GM21825 (cell line): ENCODE measurements around the gene DVL2.

Experiments used
- ATAC-seq: cut with Tn5 transposase; IDR thresholded peaks from one replicate; pipeline ENCODE4 v1.9.1; 2021; ENCODE audit warnings: mild to moderate bottlenecking, moderate library complexity; ENCODE audit not compliant: unreplicated experiment

DVL2 gene

GRCh38 chr17:7238420-7239090 lies 4.2 kb upstream of the DVL2 start:
- no peak for ATAC-seq

DNA sequence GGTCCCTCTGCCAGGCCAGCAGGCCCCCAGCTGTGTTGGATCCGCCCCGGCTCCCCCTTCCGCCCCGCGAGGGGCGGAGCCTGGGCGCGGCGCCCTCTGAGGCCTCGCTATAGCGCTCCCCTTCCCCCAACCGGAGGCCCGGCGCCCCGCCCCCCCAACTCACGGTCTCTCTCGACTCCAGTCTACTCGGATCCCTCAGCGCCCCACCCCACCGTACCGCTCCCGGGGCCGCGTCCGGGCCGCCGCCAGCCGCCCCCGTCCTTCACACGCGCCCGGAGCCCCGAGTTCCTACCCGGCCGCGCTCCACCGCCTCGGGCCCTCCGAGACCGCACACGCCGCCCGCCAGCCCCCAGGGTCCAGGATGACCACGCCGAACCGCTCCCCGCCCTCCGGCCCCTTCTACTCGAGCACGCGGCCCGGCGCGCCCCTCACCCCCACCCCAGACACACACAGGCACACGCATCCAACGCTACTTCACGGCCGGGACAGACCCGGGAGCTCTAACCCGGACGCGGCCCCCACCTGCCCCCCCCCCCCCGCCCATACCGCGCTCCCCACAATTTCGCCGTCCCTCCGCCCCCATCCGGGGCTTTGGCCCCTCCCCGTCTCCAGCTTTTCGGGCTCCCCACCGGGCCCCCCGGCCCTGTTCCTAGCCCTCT lies 3.6 kb upstream of the DVL2 start:
- ATAC-seq: no peak

DNA sequence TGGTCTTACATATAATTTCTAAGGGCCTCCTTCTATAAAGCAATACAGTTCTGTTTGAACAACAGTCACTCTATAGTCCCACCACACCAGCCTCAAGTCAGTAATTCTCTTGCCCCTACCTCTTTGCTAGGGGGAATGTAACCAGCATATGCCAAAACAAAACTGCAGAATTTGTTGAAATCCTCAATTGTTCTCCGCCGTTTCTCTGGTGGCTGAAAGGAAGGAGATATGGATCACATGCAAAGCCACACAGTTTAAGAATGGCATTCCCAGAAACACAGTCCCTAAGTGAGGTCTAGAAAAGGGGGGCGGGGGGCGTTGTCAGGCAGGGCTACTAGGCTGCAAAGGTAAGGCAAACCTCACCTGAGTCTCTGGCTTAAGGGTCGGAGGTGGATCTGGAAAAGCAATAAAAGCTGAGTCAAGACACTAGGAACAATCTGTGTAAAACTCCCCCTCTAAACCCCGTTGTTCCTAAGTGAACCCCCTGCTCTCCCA lies 3.0 kb upstream of the DVL2 start:
- ATAC-seq: no peak

DNA sequence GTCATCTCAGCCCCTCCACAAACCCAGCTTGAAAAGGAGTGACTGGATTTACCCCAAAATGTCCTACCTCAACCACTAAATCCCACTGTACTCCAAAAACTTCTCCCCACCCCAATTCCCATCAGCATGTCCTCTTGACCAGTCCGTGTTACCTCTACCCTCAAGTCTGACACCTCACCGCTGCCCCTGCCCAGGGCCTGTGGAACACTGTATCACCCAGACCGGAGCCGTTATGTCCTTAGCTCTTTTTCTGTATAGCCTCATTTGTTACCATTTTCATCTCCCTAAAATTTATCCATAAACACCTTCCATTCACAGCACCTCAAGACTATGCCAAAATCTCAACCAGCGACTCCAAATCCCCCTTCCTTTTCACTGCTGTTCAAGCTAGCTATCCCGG lies 2.5 kb upstream of the DVL2 start:
- ATAC-seq: no peak

DNA sequence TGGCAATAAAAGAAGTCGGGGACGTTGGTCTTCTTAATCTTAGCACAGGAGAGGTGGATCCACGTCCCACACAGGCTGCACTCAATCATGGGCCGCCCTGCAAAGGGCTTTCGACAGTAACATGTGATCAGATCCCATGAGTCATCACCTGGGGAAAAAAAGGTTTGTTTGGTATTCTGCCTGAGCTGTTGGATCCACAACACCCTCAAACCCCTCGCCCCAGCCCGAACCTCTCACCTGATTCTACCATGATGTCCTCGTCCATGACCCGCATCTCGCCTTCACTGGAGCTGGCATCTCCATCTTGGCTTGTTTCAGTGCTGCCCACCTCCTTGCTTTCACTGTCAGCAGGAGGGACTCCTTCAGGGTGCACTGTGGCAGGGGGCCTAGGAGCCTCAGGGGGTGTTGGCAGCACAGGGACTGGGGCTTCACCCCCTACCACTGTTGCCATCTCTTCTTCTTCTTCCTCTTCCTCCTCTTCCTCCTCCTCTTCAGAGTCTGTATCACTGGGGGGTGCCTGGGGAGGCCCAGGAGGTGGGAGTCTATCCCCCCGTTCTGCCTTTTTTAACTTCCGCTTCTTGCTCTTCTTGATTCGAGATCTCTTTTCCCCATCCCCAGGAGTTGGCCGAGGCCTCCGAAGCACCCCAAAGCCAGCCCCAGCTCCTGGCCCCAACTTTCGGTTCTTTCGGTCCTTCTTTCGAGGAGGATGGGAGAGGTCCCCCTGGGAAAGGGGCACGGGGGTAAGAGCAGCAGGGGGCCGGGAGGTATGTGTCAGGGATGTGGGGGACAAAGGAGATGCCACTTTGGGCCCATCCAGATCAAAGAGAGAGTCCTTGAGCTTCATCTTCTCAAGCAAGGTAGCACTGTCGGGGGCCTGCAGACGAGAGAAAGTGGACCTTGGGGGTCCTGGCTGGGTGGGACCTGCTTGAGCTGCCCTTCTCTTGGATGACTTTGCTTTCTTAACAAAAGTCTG lies 1.7 kb upstream of the DVL2 start:
- no peak for ATAC-seq

DNA sequence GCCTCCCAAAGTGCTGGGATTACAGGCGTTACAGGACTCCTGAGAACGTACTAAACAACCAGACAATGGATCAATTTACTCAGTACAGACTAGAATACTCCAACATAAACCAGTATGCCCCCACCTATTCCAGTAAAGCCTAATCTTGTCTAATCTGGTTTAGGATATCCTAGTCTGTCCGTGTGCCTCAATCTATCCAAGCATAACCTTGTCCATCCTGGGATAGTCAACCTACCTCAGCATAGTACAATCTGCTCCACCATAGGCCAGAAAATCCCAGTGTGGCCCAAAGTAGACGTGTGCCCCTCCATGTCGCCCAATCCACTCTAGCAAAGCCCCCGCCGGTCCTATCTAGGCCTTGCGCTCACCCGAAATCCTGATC lies 625 bp downstream of the DVL2 start:
- no peak for ATAC-seq

DNA sequence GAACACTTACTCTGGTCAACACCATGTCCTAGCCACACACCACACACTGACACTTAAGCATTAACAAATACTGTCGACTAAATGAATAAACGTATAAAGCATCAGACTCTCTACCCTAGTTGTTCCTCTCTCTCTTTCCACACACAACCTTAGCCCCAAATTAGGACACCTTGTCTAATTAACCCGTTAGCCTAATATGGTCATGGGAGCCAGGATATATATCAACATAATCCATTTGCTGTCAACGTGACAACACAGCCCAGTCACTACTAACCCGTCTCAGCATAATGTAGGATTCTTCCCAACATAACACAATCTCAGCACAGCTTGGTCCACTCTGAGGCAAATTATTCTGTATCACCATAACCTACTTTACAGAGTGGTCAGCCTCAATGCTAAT lies 2.2 kb downstream of the DVL2 start:
- no peak for ATAC-seq

GRCh38 chr17:7229504-7229903 lies 4.8 kb downstream of the DVL2 start:
- no peak for ATAC-seq

GRCh38 chr17:7228920-7229319 lies 5.4 kb downstream of the DVL2 start:
- ATAC-seq: no peak

DNA sequence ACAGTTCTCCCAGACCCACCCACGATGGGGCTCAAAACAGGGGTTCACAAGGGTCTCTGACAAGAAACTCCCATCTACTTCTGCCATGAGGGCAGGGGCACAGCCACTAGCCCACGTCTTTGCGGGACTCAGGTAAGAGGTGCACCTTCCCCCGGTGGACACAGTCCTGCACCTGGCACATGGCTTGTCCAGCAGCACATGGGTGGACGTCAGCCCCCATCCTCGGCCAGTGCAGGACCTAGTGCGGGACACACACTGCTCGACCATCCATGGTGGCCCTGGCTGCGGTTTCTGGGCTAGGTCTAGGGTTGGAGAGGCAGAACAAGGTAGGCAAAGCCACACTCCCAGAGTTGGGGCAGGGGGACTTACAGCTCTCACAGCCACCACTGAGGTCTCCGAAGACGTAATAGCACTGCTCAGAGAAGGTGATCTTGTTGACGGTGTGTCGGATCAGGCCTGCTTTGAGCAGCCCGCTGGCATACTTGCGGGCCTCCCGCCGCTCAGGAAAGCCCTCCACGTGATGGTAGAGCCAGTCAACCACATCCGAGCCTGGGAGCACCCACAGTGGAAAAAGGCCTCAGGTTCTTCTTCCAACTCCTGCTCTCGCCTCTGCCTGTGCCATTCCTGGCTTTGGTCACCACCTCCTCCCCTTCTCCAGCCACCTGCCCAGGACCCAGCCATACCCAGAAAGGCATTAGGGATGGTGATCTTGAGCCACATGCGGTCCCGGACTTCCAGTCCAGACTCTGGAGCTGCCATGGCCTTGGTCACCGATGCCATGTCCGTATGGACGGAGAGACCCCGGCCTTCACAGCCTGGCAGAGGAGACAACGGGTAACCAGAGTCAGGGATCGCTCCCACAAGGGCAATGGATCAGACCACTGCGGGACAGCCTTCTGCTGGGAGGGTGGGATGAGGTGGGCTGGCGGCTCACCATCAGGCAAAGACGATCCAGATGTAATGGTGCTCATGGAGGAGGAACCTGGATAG lies 7.3 kb downstream of the DVL2 start:
- no peak for ATAC-seq

- no peak for ATAC-seq
Observed at GRCh38 chr17:7225711-7226331, 8.5 kb downstream of the DVL2 start.

GRCh38 chr17:7224661-7225111 lies 9.6 kb downstream of the DVL2 start:
- ATAC-seq: no peak

DNA sequence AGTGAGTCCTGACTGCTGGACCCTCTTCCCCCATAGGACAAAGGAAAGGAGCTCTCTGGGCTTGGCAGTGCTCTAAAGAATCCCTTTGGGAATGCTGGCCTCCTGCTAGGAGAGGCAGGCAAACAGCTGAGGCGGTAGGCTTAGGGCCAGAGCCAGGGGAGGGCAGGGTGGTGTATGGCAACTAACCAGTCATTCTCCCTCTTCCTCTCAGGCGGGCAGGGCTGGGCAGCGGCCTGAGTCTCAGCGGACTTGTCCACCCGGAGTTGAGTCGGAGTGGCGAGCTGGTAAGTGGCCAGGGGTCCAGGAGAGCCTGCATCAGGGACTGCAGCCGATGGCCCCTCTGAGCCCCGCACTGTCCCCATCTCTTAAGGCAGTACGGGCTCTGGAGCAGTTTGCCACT lies 10.2 kb downstream of the DVL2 start:
- ATAC-seq: no peak

DNA sequence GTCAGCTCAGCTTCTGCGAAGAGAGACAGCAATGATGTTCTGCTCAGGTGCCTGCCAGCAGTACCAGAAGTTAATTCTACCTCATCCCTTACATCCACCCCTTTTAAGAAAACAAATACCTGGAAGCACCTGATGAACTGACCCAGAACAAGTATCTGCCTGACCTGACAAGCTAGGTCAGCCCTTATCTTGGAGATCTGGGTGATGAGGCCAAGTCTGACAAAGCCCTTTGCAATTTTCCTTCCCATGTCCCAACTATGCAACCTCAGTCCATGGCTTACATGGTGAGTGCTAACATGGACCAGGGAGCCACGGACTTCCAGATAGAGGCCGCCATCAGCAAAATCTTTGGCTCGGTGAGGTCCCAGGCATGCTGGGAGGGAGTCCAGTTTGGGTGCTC lies 10.9 kb downstream of the DVL2 start:
- no peak for ATAC-seq

GRCh38 chr17:7222972-7223292 lies 11.4 kb downstream of the DVL2 start:
- ATAC-seq: no peak

DNA sequence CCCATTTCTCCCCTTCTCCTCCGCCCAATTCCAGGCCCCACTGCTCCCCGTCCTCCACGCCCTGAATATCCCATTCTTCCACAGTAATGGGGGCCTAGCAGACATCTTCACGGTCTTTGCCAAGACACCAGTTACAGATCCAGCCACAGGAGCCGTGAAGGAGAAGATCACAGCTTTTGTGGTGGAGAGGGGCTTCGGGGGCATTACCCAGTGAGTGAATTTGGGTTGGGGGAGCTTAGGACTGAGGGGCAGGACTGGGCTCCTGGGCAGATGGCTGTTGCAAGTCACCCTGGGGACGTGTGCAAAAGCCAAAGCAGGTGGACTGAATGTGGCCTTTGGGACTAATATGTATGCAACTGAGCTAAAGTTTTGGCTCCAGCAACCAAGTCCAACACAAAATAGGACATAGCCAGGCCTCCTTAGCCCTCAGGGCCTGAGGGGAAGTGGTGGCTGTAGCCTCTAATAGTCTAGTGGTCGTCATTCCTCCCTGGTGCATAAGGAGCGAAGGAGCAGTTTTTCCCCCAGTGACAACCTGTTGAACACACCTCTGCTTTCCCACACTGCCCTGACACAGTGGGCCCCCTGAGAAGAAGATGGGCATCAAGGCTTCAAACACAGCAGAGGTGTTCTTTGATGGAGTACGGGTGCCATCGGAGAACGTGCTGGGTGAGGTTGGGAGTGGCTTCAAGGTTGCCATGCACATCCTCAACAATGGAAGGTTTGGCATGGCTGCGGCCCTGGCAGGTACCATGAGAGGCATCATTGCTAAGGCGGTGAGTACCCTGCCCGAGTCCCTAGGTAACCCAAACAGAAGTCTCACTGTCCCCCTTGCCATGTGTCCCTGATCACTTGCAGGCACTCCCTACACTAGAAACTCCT lies 12.0 kb downstream of the DVL2 start:
- no peak for ATAC-seq

GRCh38 chr17:7221278-7222092 lies 12.8 kb downstream of the DVL2 start:
- no peak for ATAC-seq

DNA sequence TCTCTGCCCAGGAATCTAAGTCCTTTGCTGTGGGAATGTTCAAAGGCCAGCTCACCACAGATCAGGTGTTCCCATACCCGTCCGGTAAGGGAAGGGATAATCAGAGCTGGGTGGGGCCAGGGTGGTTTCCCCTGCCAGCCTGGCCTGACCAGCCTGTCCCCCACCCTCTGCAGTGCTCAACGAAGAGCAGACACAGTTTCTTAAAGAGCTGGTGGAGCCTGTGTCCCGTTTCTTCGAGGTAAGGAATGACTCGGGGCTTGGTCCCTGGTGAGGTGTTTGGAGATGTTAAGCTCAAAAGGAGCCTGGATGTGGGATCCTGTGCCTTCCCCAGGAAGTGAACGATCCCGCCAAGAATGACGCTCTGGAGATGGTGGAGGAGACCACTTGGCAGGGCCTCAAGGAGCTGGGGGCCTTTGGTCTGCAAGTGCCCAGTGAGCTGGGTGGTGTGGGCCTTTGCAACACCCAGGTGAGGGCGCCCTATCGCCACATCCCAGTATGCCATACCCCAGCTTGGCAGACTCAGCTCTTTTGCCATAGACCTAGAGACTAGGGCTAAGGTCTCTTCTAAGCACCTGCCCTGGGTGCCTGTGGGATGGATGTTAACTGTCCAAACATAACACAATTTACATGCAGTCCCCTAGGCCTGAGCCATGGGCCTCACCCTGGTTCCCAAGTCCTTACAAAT lies 13.6 kb downstream of the DVL2 start:
- no peak for ATAC-seq
